Measurements from ENCODE around the gene OR1E2.

GRCh38 chr17:3433741-3434140 lies at the start of gene OR1E2:
- TF ChIP-seq POLR2A (IDR thresholded peaks at IDR 0.05; ENCODE audit: insufficient read depth in 1 of 2, low read depth in 2 of 2, low read length in 2 of 2): no peak
- TF ChIP-seq, protein P1, sequence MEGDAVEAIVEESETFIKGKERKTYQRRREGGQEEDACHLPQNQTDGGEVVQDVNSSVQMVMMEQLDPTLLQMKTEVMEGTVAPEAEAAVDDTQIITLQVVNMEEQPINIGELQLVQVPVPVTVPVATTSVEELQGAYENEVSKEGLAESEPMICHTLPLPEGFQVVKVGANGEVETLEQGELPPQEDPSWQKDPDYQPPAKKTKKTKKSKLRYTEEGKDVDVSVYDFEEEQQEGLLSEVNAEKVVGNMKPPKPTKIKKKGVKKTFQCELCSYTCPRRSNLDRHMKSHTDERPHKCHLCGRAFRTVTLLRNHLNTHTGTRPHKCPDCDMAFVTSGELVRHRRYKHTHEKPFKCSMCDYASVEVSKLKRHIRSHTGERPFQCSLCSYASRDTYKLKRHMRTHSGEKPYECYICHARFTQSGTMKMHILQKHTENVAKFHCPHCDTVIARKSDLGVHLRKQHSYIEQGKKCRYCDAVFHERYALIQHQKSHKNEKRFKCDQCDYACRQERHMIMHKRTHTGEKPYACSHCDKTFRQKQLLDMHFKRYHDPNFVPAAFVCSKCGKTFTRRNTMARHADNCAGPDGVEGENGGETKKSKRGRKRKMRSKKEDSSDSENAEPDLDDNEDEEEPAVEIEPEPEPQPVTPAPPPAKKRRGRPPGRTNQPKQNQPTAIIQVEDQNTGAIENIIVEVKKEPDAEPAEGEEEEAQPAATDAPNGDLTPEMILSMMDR (CRISPR knock-in tag; IDR thresholded peaks at IDR 0.05): no peak
- no peak for TF ChIP-seq POLR2G (IDR thresholded peaks at IDR 0.05; ENCODE audit: low read depth, low read length)
- TF ChIP-seq ZNF597 (CRISPR knock-in tag; IDR thresholded peaks at IDR 0.05): no peak
- no peak for TF ChIP-seq ELF4 (CRISPR knock-in tag; IDR thresholded peaks at IDR 0.05; ENCODE audit: borderline replicate concordance)
- TF ChIP-seq ZNF263 (CRISPR knock-in tag; IDR thresholded peaks at IDR 0.05): no peak
- TF ChIP-seq MAFF (IDR thresholded peaks at IDR 0.05; ENCODE audit: low read depth, low read length): no peak
- no peak for TF ChIP-seq IRF2 (CRISPR knock-in tag; IDR thresholded peaks at IDR 0.05)
- no peak for TF ChIP-seq HDAC2 (CRISPR knock-in tag; IDR thresholded peaks at IDR 0.05)
- no peak for TF ChIP-seq YY1 (IDR thresholded peaks at IDR 0.05; ENCODE audit: insufficient read depth, insufficient replicate concordance, low read depth, low read length)
